ENCODE measurements around the gene MYO3B.

MYO3B gene

DNA sequence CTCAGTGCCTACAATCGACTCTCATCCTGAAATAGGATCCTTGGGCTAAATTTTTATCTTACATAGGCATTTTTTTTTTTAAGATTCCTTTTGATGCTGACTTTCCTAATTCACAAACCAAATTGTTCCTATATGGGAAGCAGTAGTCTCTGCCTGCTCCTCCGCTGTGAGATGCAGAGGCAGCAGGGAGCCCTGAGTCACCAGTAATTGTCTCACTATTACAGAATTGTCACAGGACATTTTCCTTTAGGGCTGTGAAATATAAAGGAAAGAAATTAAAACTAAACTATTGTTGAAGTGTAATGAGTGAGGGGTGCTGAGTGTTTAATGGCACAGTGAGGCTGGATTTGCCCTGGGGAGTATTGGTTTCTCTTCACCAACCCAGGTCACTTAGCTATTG is 63.8 kb downstream of the MYO3B start:
- DNase-seq (ENCODE audit: low read depth): no peak
- no peak overlapping the region for H3K4me3 ChIP-seq (ENCODE audit: low read depth, low read length)
- TF ChIP-seq, protein P1, sequence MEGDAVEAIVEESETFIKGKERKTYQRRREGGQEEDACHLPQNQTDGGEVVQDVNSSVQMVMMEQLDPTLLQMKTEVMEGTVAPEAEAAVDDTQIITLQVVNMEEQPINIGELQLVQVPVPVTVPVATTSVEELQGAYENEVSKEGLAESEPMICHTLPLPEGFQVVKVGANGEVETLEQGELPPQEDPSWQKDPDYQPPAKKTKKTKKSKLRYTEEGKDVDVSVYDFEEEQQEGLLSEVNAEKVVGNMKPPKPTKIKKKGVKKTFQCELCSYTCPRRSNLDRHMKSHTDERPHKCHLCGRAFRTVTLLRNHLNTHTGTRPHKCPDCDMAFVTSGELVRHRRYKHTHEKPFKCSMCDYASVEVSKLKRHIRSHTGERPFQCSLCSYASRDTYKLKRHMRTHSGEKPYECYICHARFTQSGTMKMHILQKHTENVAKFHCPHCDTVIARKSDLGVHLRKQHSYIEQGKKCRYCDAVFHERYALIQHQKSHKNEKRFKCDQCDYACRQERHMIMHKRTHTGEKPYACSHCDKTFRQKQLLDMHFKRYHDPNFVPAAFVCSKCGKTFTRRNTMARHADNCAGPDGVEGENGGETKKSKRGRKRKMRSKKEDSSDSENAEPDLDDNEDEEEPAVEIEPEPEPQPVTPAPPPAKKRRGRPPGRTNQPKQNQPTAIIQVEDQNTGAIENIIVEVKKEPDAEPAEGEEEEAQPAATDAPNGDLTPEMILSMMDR (IDR thresholded peaks at IDR 0.05; ENCODE audit: low read depth, low read length, missing control alignments): no peak

DNA sequence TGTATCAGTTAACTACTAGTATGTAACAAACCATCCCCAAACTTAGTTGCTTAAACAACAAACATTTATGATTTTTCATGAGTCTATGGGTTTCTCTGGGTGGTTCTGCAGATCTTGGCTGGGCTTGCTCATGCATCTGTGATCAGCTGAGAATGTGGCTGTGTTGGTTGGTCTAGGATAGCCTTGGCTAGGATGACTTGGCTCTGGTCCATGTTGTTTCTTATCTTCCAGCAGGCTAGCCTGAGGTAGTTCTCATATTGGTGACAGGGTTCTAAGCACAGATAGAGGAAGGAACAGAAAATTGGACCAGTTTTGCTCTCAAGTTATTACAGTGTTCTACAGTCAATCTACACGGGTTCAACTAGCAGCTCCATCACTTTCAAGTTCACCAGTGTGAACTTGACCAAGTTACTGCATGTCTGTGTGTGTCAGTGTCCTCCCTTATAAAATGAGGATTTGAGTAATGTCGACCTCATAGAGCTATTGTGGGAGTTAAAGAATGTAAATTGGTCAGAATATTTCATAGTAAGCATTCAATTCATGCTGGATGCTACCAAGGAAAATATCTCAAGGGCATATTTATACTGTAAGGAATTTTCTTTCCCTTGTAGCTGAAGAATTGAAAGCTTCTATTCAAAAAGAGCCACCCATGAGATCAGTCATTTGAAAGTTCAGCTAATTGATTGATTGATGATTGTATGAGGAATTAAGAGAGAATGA is 65.3 kb downstream of the MYO3B start:
- no peak for DNase-seq (ENCODE audit: low read depth)
- TF ChIP-seq, protein P1 (IDR thresholded peaks at IDR 0.05; ENCODE audit: low read depth, low read length, missing control alignments): no peak
- H3K4me3 ChIP-seq (ENCODE audit: low read depth, low read length): no peak overlapping the region

DNA sequence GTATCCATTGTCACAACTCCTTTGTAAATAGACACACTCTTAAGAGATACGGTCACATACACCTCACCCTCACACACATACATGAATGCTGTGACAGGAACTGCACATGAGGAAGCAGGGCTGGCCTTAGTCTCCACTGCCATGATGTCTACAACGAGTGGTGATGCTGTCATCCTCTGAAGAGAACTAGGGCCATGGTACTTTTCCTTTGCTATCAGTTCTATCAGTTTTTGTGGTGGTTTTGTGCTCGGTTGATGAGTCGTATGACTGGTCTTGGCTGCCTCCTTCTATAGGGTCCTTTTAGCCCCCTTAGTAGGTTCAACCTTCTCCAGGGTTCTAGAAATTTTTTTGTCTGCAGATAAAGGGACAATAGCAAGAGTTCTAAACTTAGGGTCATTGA is 66.0 kb downstream of the MYO3B start:
- DNase-seq (ENCODE audit: low read depth): no peak
- no peak overlapping the region for H3K4me3 ChIP-seq (ENCODE audit: low read depth, low read length)
- TF ChIP-seq, protein P1 (IDR thresholded peaks at IDR 0.05; ENCODE audit: low read depth, low read length, missing control alignments): no peak

DNA sequence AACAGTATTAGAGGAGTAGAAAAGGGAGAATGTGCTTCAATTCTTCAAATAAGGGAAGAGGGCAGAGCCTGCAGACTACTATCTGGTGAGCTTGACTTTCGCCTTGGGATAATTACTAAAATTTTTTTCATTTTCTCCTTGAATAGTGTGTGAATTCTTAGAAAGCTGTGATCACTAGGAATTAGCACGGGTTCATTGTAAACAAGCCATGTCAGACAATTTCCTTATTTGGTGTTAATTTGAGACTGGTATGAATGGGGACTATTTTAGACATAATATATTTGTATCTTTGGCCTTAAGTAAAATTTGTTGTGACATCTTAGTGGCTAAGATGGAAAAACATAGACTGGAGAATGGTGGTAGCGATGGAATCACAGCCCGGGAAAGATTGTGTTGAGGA is 66.6 kb downstream of the MYO3B start:
- TF ChIP-seq, protein P1 (IDR thresholded peaks at IDR 0.05; ENCODE audit: low read depth, low read length, missing control alignments): no peak
- no peak for DNase-seq (ENCODE audit: low read depth)

DNA sequence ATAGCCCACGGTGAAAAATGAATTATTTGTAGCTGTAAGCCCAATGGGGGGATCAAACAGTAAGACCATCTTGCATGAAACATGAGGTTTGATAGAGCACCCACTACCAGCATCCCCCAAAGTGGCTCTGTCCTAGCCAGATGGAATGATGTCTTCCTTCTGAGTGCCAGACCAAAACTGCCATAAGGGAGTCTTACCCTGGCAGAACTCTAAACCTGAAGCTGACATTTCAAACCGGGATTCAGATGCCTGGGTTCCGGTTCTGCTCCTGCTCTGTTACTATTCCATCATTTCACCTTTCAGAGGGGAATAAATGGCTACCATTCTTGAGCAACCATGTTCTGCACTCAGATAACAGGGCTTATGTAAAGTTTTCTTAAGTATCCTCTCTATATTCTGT is 67.4 kb downstream of the MYO3B start:
- TF ChIP-seq, protein P1 (IDR thresholded peaks at IDR 0.05; ENCODE audit: low read depth, low read length, missing control alignments): no peak
- no peak for DNase-seq (ENCODE audit: low read depth)
- H3K4me3 ChIP-seq (ENCODE audit: low read depth, low read length): no peak overlapping the region

More for the DNA sequence above, 66.6 kb downstream of the MYO3B start:
- no peak overlapping the region for H3K4me3 ChIP-seq (ENCODE audit: low read depth, low read length)

DNA sequence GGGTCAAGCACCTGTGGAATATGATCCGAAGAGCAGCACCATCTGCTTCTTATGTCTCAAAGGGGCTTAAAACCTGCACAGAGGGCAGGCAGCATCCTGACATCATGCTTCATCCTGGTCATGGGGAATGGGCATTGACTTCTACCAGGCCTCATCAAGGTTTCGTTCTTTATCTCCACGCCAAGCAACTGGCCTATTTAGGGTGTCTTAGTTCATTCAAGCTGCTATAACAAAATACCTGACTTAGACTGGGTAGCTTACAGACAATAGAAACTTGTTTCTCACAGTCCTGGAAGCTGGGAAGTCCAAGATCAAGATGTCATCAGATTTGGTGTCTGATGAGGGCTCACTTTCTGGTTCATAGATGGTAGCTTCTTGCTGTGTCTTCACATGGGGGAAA is 69.4 kb downstream of the MYO3B start:
- DNase-seq (ENCODE audit: low read depth): no peak
- H3K4me3 ChIP-seq (ENCODE audit: low read depth, low read length): no peak overlapping the region
- TF ChIP-seq, protein P1 (IDR thresholded peaks at IDR 0.05; ENCODE audit: low read depth, low read length, missing control alignments): no peak

DNA sequence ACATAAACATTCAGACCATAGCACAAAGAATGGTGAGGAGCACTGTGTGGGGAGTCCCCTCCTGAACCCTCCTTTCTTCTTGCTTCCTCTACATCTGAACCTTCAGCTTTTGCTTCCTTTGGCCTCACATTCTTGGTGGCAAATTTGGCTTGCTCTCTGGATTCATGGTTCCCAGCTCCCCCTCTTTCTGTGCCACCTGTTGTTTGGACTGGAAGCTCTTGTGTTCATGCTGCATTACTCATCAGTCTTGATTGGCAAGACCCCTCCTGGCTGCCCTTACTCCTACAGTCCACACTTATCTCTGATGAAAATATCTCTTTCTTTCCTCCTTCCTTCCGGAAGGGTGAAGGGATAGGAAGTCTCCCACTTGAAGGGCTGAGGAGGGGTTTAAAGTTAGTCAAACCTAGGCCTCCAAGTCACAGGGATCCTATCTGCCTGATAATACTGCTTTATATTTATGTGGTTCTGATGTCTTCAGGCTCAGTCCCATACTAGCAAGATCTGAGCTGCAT is 70.0 kb downstream of the MYO3B start:
- TF ChIP-seq, protein P1 (IDR thresholded peaks at IDR 0.05; ENCODE audit: low read depth, low read length, missing control alignments): no peak
- no peak overlapping the region for H3K4me3 ChIP-seq (ENCODE audit: low read depth, low read length)
- no peak for DNase-seq (ENCODE audit: low read depth)
